Measurements from ENCODE around the gene RBMS1. TPM values are rescaled to one million over a fixed set of nuclear protein-coding genes. Genes with fewer than 3 reads are reported as not detected.
A peak's percentile ranks its signal among the peaks of the same experiment; 100 is the strongest.

RBMS1 gene
- total and polyA plus RNA-seq, 12 donors, result 22.6 to 77.7 (median 59.0) TPM

DNA sequence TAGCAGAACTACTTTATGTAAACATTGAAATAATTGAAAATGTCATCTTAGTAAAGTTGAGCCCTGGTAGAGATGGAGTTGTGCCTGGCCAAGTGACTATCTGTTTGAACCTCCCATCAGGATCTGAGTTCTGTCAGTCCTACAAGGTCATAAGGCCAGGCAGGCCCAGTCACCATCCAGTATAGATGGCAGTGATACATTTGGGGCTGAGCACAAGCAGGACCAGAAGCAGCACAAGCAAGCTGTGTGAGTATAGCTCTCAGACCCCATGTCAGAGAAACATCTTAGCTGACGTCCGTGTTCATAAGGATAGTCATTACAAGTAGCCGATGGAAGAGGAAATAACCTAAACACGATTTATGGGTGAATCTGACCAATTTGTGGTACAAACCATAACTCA lies 44.5 kb upstream of the RBMS1 start:
- TF ChIP-seq, protein P1, sequence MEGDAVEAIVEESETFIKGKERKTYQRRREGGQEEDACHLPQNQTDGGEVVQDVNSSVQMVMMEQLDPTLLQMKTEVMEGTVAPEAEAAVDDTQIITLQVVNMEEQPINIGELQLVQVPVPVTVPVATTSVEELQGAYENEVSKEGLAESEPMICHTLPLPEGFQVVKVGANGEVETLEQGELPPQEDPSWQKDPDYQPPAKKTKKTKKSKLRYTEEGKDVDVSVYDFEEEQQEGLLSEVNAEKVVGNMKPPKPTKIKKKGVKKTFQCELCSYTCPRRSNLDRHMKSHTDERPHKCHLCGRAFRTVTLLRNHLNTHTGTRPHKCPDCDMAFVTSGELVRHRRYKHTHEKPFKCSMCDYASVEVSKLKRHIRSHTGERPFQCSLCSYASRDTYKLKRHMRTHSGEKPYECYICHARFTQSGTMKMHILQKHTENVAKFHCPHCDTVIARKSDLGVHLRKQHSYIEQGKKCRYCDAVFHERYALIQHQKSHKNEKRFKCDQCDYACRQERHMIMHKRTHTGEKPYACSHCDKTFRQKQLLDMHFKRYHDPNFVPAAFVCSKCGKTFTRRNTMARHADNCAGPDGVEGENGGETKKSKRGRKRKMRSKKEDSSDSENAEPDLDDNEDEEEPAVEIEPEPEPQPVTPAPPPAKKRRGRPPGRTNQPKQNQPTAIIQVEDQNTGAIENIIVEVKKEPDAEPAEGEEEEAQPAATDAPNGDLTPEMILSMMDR (IDR thresholded peaks at IDR 0.05), result no peak
- WGBS, 2 donors, result 69 to 74% methylated on average over 4 of the region's 4 CpGs
- DNase-seq (no peak), ATAC-seq (peak in 5 of 8 donors; percentile 28 to 73 (median 59))
- intact Hi-C loops (cut with DNase I), result no loop called here
- no peaks in the 10 kb centered on the region for H3K36me3 ChIP-seq
- H3K9me3 ChIP-seq, result no peaks in the 10 kb centered on the region
- H3K4me3 ChIP-seq, result no peak overlapping the region
- H3K4me1 ChIP-seq, result peaks cover 2 to 38% (median 14%) of the 10 kb centered on the region in 9 donors
- peak overlapping the region in 9 of 10 donors; percentile 17 to 80 (median 69) for H3K27ac ChIP-seq
- no peaks in the 10 kb centered on the region for H3K27me3 ChIP-seq

DNA sequence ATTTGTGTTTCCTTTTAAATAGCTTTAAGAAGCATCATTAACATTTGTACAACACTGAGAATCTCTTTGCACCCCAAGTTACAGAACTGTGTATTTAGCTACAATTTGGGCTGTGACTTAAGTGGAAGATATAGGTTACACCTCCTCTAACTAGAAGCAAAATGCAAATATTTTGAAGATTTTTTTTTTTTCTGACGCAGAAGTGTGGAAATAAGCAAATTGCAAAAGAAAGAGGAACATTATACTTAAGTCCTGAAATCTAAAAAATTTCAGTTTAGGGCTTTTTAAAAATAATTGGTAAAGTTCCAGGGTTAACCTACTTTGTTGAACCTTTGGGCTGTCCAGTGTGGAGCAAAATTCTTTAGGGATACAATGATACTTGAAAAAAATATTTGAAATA lies 41.4 kb upstream of the RBMS1 start:
- 97 to 98% methylated on average over 1 of the region's 1 CpG for WGBS, 2 donors
- H3K27me3 ChIP-seq, result no peaks in the 10 kb centered on the region
- peaks cover 2 to 37% (median 15%) of the 10 kb centered on the region in 9 donors for H3K4me1 ChIP-seq
- ATAC-seq (no peak), DNase-seq (no peak)
- TF ChIP-seq, protein P1 (IDR thresholded peaks at IDR 0.05), result no peak
- H3K36me3 ChIP-seq, result no peaks in the 10 kb centered on the region
- H3K27ac ChIP-seq, result no peak overlapping the region
- no peak overlapping the region for H3K4me3 ChIP-seq
- intact Hi-C loops (cut with DNase I), result no loop called here
- H3K9me3 ChIP-seq, result no peaks in the 10 kb centered on the region

DNA sequence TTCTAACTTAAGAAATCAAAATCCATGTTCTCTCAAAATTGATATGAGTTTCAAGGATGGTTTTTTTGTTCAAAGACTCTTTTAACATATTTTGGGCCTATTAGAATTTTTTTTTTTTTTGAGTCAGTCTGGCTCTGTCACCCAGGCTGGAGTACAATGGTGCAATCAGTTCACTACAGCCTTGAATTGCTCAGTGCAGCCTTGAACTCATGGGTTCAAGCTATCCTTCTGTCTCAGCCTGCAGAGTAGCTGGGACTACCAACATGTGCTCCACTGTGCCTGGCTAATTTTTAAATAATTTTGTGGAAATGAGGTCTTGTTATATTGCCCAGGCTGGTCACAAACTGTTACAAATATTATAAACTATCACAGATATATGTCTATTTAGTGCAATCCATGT lies 40.6 kb upstream of the RBMS1 start:
- no peak for DNase-seq
- Histone ChIP-seq H3K27ac (peak overlapping the region in 5 of 10 donors; percentile 46 to 63 (median 56)), H3K4me3 (no peak overlapping the region), H3K4me1 (peaks cover 2 to 36% (median 15%) of the 10 kb centered on the region in 9 donors), H3K9me3 (no peaks in the 10 kb centered on the region), H3K36me3 (no peaks in the 10 kb centered on the region), H3K27me3 (no peaks in the 10 kb centered on the region)
- ATAC-seq, result peak in 1 of 8 donors; percentile 34
- TF ChIP-seq, protein P1 (IDR thresholded peaks at IDR 0.05), result no peak
- intact Hi-C loops (cut with DNase I), result no loop called here

DNA sequence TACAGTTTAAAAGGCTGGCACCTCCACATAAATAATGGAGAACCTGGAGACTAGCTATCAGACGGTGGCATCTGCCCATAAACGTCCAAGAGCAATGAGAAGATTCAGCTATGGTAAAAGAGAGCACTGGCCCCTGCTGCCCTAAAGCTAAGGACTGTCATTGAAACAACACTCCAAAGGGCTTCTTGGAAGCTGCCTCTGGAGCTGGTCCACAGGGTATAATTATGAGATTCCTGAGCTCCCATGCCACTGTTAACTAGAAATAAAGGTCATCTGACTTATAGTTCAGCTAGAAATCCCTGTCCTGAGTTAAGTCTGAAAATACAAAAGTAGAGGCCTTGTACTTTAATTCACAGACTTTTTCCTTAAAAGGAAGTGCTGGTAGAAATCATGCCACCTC lies 39.9 kb upstream of the RBMS1 start:
- Histone ChIP-seq H3K4me1 (peaks cover 2 to 30% (median 15%) of the 10 kb centered on the region in 9 donors), H3K27me3 (no peaks in the 10 kb centered on the region), H3K27ac (peak overlapping the region in 9 of 10 donors; percentile 15 to 63 (median 48)), H3K9me3 (no peaks in the 10 kb centered on the region), H3K36me3 (no peaks in the 10 kb centered on the region), H3K4me3 (no peak overlapping the region)
- intact Hi-C loops (cut with DNase I), result no loop called here
- peak in 7 of 8 donors; percentile 64 to 81 (median 69) for ATAC-seq
- DNase-seq, result no peak
- TF ChIP-seq, protein P1 (IDR thresholded peaks at IDR 0.05), result no peak
- WGBS, 2 donors, result 33 to 40% methylated on average over 2 of the region's 2 CpGs
